ENCODE measurements around the gene SP1. TPM values are rescaled to one million over a fixed set of nuclear protein-coding genes. Genes with fewer than 3 reads are reported as not detected.

The SP1 gene
- total RNA-seq, 1 experiment from 2014 or later: 87.2 TPM

DNA sequence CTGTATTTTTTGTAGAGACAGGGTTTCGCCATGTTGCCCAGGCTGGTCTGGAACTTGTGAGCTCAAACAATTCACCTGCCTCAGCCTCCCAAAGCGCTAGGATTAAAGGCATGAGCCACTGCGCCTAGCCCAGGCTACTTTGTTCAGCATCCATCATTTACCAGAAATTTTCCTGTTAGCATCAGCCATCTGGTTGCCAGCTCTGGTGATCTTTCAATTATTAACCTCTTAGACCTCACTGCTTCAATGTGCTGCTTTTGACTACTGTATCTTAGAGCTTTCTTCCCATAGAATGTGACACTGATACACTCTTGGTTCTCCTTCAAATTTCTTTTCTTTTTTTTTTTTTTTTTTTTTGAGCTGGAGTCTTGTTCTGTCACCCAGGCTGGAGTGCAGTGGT lies 38.2 kb downstream of the SP1 start:
- H3K36me3 Mint-ChIP-seq: no peaks in the 10 kb centered on the region
- H3K4me3 Mint-ChIP-seq: no peak overlapping the region
- POLR2A ChIA-PET: interaction anchor here (0.6 kb wide), 1 partner anchor 1408 kb away, joined by 3 read pairs; no protein-coding TSS in a partner anchor
- H3K9me3 Mint-ChIP-seq: no peaks in the 10 kb centered on the region
- no peak overlapping the region for H3K27ac Mint-ChIP-seq
- TF ChIP-seq CREB1 (CRISPR knock-in tag; IDR thresholded peaks at IDR 0.05) (no peak), EMX1 (CRISPR knock-in tag; IDR thresholded peaks at IDR 0.05) (no peak), JAZF1 (CRISPR knock-in tag; IDR thresholded peaks at IDR 0.05) (no peak), ZNF138 (CRISPR knock-in tag; conservative IDR thresholded peaks at IDR 0.05) (no peak), NR3C1 (CRISPR knock-in tag; conservative IDR thresholded peaks at IDR 0.05; ENCODE audit: low read depth) (no peak), SMAD4 (CRISPR knock-in tag; IDR thresholded peaks at IDR 0.05) (no peak), ATF3 (CRISPR knock-in tag; conservative IDR thresholded peaks at IDR 0.05) (no peak), ZBTB21 (CRISPR knock-in tag; IDR thresholded peaks at IDR 0.05; ENCODE audit: borderline replicate concordance) (no peak), ZNF512 (CRISPR knock-in tag; IDR thresholded peaks at IDR 0.05; ENCODE audit: borderline replicate concordance) (no peak), MAX (CRISPR knock-in tag; IDR thresholded peaks at IDR 0.05) (no peak), KAT7 (CRISPR knock-in tag; IDR thresholded peaks at IDR 0.05; ENCODE audit: borderline replicate concordance) (no peak), NR2C2 (CRISPR knock-in tag; IDR thresholded peaks at IDR 0.05) (no peak), SP1 (CRISPR knock-in tag; conservative IDR thresholded peaks at IDR 0.05) (no peak), GRHL2 (CRISPR knock-in tag; IDR thresholded peaks at IDR 0.05; ENCODE audit: insufficient replicate concordance, severe bottlenecking) (no peak), ZNF425 (CRISPR knock-in tag; conservative IDR thresholded peaks at IDR 0.05) (no peak), ZNF396 (CRISPR knock-in tag; IDR thresholded peaks at IDR 0.05; ENCODE audit: borderline replicate concordance) (no peak), OVOL2 (CRISPR knock-in tag; IDR thresholded peaks at IDR 0.05; ENCODE audit: borderline replicate concordance) (no peak), ZNF219 (CRISPR knock-in tag; IDR thresholded peaks at IDR 0.05; ENCODE audit: borderline replicate concordance) (no peak)
- TF ChIP-seq, protein P1, sequence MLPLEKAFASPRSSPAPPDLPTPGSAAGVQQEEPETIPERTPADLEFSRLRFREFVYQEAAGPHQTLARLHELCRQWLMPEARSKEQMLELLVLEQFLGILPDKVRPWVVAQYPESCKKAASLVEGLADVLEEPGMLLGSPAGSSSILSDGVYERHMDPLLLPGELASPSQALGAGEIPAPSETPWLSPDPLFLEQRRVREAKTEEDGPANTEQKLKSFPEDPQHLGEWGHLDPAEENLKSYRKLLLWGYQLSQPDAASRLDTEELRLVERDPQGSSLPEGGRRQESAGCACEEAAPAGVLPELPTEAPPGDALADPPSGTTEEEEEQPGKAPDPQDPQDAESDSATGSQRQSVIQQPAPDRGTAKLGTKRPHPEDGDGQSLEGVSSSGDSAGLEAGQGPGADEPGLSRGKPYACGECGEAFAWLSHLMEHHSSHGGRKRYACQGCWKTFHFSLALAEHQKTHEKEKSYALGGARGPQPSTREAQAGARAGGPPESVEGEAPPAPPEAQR (CRISPR knock-in tag; IDR thresholded peaks at IDR 0.05): no peak
- TF ChIP-seq, protein P2, sequence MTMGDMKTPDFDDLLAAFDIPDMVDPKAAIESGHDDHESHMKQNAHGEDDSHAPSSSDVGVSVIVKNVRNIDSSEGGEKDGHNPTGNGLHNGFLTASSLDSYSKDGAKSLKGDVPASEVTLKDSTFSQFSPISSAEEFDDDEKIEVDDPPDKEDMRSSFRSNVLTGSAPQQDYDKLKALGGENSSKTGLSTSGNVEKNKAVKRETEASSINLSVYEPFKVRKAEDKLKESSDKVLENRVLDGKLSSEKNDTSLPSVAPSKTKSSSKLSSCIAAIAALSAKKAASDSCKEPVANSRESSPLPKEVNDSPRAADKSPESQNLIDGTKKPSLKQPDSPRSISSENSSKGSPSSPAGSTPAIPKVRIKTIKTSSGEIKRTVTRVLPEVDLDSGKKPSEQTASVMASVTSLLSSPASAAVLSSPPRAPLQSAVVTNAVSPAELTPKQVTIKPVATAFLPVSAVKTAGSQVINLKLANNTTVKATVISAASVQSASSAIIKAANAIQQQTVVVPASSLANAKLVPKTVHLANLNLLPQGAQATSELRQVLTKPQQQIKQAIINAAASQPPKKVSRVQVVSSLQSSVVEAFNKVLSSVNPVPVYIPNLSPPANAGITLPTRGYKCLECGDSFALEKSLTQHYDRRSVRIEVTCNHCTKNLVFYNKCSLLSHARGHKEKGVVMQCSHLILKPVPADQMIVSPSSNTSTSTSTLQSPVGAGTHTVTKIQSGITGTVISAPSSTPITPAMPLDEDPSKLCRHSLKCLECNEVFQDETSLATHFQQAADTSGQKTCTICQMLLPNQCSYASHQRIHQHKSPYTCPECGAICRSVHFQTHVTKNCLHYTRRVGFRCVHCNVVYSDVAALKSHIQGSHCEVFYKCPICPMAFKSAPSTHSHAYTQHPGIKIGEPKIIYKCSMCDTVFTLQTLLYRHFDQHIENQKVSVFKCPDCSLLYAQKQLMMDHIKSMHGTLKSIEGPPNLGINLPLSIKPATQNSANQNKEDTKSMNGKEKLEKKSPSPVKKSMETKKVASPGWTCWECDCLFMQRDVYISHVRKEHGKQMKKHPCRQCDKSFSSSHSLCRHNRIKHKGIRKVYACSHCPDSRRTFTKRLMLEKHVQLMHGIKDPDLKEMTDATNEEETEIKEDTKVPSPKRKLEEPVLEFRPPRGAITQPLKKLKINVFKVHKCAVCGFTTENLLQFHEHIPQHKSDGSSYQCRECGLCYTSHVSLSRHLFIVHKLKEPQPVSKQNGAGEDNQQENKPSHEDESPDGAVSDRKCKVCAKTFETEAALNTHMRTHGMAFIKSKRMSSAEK (CRISPR knock-in tag; IDR thresholded peaks at IDR 0.05; ENCODE audit: borderline replicate concordance): no peak
- CTCF ChIA-PET: interaction anchor here (1.9 to 2.7 kb wide), 2 partner anchors 66 to 97 kb away, joined by 11 to 22 read pairs; partner anchors contain the start of gene AAAS
- peaks cover 31% of the 10 kb centered on the region for H3K4me1 Mint-ChIP-seq
- no peak for DNase-seq (ENCODE audit: low spot score)
- ATAC-seq: no peak
- H3K27me3 Mint-ChIP-seq (ENCODE audit: low read depth): no peaks in the 10 kb centered on the region
